Measurements from ENCODE around the gene CYB561D2. TPM values are rescaled to one million over a fixed set of nuclear protein-coding genes. Genes with fewer than 3 reads are reported as not detected.
A peak's percentile ranks its signal among the peaks of the same experiment; 100 is the strongest.

The CYB561D2 gene
- total and polyA plus RNA-seq, 2 of the 13 experiments (the other 11 are each of a cell fraction or from before 2014, with no cell fraction given), result 11.1 to 17.2 TPM

DNA sequence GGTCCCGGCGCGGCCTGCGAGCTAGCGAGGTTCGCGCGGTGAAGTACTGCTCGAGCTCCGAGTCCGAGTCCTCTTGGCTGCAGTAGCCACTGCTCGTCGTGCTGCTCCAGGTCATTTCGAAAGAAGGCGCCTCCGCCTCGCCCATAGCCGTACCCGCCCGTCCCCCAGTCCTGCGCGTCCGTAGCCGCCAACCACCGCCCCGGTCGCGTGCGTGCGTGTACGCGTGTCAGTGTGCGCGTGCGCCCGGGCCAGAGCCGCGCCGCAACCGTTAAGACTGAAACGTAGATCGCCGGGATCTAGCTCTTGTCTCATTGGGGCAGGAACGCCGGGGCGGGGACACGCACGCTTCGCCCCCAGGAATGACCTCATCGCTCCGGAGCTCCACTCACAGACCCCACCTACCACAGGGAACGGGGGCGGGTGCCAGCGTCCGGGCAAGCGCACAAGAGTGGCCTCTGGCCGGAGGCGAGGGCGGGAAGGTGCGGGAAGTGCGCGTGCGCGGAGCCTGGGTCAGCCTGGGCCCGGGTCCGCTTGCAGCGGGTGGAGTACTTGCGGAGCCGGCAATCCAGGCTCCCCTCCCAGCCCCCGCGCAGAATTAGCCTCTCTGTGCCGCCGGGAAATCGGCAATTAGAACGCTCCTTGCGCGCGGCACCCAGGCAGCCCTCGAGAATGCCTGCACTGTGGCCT lies 13.3 kb upstream of the CYB561D2 start (continued):
- TF ChIP-seq, protein P1, sequence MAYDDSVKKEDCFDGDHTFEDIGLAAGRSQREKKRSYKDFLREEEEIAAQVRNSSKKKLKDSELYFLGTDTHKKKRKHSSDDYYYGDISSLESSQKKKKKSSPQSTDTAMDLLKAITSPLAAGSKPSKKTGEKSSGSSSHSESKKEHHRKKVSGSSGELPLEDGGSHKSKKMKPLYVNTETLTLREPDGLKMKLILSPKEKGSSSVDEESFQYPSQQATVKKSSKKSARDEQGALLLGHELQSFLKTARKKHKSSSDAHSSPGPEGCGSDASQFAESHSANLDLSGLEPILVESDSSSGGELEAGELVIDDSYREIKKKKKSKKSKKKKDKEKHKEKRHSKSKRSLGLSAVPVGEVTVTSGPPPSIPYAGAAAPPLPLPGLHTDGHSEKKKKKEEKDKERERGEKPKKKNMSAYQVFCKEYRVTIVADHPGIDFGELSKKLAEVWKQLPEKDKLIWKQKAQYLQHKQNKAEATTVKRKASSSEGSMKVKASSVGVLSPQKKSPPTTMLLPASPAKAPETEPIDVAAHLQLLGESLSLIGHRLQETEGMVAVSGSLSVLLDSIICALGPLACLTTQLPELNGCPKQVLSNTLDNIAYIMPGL (CRISPR knock-in tag; IDR thresholded peaks at IDR 0.05; ENCODE audit: borderline replicate concordance in 1 of 2, low read depth in 1 of 2), result peak; percentile 79 to 89; a peak in 3 of 4 replicates
- no peak for TF ChIP-seq SMARCE1 (IDR thresholded peaks at IDR 0.05; ENCODE audit: borderline replicate concordance)
- TF ChIP-seq HMGA1 (CRISPR knock-in tag; conservative IDR thresholded peaks at IDR 0.05), result no peak
- TF ChIP-seq U2AF2 (IDR thresholded peaks at IDR 0.05; ENCODE audit: low read depth, low read length), result no peak
- TF ChIP-seq SATB2 (CRISPR knock-in tag; IDR thresholded peaks at IDR 0.05), result 0 out of 2 replicates have a peak, but pooled peaks have one; percentile 24
- TF ChIP-seq PHF20 (CRISPR knock-in tag; IDR thresholded peaks at IDR 0.05), result no peak
- peak; percentile 95; the same call in 1 of the 2 replicates for TF ChIP-seq ZNF713 (CRISPR knock-in tag; IDR thresholded peaks at IDR 0.05)
- TF ChIP-seq, protein P2, sequence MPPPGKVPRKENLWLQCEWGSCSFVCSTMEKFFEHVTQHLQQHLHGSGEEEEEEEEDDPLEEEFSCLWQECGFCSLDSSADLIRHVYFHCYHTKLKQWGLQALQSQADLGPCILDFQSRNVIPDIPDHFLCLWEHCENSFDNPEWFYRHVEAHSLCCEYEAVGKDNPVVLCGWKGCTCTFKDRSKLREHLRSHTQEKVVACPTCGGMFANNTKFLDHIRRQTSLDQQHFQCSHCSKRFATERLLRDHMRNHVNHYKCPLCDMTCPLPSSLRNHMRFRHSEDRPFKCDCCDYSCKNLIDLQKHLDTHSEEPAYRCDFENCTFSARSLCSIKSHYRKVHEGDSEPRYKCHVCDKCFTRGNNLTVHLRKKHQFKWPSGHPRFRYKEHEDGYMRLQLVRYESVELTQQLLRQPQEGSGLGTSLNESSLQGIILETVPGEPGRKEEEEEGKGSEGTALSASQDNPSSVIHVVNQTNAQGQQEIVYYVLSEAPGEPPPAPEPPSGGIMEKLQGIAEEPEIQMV (CRISPR knock-in tag; IDR thresholded peaks at IDR 0.05; ENCODE audit: low read depth), result peak; percentile 69; the same call in 1 of the 2 replicates
- TF ChIP-seq, protein P3, sequence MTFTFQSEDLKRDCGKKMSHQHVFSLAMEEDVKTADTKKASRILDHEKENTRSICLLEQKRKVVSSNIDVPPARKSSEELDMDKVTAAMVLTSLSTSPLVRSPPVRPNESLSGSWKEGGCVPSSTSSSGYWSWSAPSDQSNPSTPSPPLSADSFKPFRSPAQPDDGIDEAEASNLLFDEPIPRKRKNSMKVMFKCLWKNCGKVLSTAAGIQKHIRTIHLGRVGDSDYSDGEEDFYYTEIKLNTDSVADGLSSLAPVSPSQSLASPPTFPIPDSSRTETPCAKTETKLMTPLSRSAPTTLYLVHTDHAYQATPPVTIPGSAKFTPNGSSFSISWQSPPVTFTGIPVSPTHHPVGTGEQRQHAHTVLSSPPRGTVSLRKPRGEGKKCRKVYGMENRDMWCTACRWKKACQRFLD (CRISPR knock-in tag; IDR thresholded peaks at IDR 0.05; ENCODE audit: borderline replicate concordance), result peak; percentile 71; the same call in 1 of the 2 replicates
- no peak for TF ChIP-seq SMC3 (IDR thresholded peaks at IDR 0.05; ENCODE audit: low read length)
- TF ChIP-seq, protein P4, sequence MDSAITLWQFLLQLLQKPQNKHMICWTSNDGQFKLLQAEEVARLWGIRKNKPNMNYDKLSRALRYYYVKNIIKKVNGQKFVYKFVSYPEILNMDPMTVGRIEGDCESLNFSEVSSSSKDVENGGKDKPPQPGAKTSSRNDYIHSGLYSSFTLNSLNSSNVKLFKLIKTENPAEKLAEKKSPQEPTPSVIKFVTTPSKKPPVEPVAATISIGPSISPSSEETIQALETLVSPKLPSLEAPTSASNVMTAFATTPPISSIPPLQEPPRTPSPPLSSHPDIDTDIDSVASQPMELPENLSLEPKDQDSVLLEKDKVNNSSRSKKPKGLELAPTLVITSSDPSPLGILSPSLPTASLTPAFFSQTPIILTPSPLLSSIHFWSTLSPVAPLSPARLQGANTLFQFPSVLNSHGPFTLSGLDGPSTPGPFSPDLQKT (CRISPR knock-in tag; IDR thresholded peaks at IDR 0.05; ENCODE audit: borderline replicate concordance), result no peak
- TF ChIP-seq, protein P5, sequence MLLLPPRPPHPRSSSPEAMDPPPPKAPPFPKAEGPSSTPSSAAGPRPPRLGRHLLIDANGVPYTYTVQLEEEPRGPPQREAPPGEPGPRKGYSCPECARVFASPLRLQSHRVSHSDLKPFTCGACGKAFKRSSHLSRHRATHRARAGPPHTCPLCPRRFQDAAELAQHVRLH (CRISPR knock-in tag; IDR thresholded peaks at IDR 0.05; ENCODE audit: borderline replicate concordance, low read depth), result peak; percentile 69
- TF ChIP-seq, protein P6, sequence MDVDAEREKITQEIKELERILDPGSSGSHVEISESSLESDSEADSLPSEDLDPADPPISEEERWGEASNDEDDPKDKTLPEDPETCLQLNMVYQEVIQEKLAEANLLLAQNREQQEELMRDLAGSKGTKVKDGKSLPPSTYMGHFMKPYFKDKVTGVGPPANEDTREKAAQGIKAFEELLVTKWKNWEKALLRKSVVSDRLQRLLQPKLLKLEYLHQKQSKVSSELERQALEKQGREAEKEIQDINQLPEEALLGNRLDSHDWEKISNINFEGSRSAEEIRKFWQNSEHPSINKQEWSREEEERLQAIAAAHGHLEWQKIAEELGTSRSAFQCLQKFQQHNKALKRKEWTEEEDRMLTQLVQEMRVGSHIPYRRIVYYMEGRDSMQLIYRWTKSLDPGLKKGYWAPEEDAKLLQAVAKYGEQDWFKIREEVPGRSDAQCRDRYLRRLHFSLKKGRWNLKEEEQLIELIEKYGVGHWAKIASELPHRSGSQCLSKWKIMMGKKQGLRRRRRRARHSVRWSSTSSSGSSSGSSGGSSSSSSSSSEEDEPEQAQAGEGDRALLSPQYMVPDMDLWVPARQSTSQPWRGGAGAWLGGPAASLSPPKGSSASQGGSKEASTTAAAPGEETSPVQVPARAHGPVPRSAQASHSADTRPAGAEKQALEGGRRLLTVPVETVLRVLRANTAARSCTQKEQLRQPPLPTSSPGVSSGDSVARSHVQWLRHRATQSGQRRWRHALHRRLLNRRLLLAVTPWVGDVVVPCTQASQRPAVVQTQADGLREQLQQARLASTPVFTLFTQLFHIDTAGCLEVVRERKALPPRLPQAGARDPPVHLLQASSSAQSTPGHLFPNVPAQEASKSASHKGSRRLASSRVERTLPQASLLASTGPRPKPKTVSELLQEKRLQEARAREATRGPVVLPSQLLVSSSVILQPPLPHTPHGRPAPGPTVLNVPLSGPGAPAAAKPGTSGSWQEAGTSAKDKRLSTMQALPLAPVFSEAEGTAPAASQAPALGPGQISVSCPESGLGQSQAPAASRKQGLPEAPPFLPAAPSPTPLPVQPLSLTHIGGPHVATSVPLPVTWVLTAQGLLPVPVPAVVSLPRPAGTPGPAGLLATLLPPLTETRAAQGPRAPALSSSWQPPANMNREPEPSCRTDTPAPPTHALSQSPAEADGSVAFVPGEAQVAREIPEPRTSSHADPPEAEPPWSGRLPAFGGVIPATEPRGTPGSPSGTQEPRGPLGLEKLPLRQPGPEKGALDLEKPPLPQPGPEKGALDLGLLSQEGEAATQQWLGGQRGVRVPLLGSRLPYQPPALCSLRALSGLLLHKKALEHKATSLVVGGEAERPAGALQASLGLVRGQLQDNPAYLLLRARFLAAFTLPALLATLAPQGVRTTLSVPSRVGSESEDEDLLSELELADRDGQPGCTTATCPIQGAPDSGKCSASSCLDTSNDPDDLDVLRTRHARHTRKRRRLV (CRISPR knock-in tag; IDR thresholded peaks at IDR 0.05), result 0 out of 2 replicates have a peak, but pooled peaks have one; percentile 59
- TF ChIP-seq ZNF441 (CRISPR knock-in tag; IDR thresholded peaks at IDR 0.05; ENCODE audit: borderline replicate concordance), result peak; percentile 26; the same call in 1 of the 2 replicates
- TF ChIP-seq SP5 (CRISPR knock-in tag; IDR thresholded peaks at IDR 0.05; ENCODE audit: borderline replicate concordance, low read depth), result peak; percentile 67; the same call in 1 of the 2 replicates
- TF ChIP-seq IRX3 (CRISPR knock-in tag; IDR thresholded peaks at IDR 0.05; ENCODE audit: borderline replicate concordance, low read depth), result peak; percentile 70; the same call in 1 of the 2 replicates
